ENCODE data around the gene SEC22A.
A peak's percentile ranks its signal among the peaks of the same experiment; 100 is the strongest.

SEC22A gene

DNA sequence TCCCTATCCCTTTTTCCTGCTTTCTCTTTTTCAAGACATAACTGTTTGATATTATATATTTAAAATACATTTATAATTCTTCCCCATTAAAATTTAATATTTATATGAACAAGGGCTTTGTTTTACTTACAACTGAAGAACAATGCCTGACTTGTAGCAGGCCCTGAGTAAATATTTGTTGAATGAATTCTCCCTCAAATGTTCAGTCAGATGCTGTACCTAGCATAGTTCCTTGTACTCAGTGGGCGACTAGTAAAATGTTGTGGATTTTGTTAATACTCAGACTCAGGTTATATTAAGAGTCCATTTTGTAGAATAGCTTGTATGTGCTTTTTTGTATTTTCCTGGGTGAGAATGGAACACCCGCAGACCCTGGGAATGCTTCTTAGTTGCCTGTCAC, 69.1 kb downstream of the SEC22A start:
- DNase-seq, result no peak

DNA sequence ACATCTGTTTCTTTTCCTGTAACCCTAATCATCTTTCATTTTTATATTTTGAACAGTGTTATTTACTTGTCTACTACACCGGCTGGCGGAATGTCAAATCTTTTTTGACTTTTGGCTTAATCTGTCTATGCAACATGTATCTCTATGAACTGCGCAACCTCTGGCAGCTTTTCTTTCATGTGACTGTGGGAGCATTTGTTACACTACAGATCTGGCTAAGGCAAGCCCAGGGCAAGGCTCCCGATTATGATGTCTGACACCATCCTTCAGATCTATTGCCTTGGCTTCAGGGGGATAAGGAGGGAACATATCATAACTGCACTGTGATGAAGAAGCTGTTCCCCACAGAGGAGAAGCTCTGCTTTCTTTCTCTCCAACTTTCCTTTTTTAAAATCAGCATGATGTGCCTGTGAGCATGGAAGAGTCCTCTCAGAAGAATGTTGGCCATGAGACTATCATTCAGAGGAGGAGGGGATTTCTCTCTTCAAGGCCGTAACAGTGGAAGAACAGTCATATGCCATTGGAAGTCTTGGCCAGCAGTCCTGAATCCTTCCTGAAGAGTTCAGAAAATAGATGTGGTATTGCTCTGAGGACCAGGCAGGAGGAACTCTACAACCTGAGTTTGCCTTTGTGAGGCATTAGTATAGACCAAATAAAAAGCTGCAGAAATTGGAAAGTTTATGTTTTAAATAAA, 69.9 kb downstream of the SEC22A start:
- no peak for DNase-seq

- DNase-seq, result no peak
Measured at GRCh38 chr3:123272547-123272946, 70.8 kb downstream of the SEC22A start.

- no peak for DNase-seq
Measured at GRCh38 chr3:123275691-123276090, 73.9 kb downstream of the SEC22A start.

- peak; percentile 12 for DNase-seq
Measured at GRCh38 chr3:123276346-123277006, 74.7 kb downstream of the SEC22A start.

DNA sequence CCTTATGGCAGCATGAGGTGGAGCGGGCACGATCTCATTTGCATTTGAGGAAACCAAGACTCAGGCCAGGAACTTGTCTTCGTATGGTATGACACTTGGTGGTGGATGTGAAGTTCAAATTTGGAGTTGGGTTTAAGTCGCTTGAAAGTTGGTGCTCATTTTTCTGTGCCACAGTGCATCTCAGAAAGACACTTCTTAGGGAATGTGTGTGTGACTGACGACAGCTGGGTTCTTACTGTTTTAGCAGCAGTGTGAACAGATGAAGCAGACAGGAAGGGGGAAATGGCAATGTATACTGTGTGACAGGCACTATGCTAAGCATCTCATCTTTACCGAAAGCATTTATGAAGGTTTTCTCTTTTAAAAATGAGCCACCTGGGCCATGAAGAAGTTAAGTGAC, 75.4 kb downstream of the SEC22A start:
- no peak for DNase-seq

- no peak for DNase-seq
Measured at GRCh38 chr3:123278446-123278845, 76.7 kb downstream of the SEC22A start.

DNA sequence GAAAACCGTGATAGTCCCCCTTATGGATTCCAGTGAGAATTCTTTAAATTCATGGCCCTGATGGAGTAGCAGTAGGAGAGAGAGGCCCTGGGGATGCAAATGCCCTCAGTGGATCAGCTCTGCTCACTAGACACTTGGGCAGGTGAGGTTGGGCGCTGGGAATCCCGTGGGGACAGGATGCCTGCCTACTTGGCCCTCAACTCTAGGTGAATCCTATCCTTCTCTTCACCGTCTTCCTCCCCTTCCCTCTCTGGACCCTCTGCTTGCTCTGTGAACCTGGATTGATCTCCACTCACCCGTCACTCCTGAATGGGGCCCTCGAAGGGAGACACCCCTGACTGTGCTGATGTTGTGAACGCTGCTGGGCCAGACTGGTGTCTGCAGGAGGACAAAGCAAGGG, 77.4 kb downstream of the SEC22A start:
- no peak for DNase-seq

DNA sequence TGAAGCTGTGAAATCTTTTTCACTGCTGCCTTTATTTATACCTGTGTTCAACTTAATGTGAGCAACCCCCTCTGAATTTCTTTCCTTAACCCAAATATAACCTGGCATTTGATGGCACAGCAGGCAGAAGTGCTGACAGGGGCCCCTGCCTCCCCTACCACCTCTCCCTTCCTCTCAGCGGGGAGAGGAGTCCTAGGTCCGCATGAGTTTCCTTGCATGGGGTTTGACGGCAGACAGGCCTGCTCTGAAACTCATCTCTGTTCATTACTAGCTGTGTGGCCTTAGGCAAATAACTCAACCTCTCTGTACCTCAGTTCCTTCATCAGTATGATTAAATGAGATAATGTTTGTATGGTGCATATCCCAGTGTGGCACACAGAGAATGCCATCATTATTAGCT, 79.7 kb downstream of the SEC22A start:
- no peak for DNase-seq

DNA sequence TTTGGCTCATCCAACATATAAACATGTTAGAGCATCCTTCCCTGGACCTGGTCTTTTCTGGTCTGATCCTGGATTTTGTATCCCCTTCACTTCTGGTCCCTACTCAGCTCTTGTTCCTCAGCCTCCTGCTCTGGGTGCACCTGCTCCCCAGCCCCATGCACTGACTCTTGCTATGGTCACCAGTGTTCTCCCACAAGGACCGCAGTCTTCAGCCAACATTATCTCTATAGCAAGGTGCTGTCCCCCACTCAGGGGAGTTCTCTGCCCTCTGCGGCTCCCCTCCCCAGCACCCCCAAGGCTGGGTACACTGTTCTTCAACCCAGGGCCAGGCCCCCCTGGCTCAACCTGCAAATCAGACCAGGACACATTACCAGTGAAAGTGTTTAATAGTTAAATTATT, 80.2 kb downstream of the SEC22A start:
- no peak for DNase-seq

DNA sequence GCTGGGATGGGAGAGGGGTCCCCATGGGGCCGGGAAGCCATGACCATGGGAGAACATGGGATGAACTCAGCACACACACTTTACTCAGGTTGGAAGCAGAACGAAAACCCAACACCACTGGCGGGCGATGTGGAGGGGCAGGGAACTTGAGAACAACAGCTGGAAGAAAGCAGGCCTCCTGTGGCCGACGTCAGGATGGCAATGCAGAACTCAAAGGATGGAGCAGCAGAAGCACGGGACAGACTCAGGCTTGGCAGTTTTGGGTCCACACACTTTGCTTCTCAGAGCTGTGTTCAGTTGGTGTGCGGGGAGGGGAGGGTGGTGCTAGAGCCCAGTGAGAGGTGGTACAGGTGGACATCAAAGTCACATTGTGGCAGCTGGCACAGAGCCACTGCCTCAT, 80.7 kb downstream of the SEC22A start:
- no peak for DNase-seq

GRCh38 chr3:123283074-123283473, 81.3 kb downstream of the SEC22A start:
- no peak for DNase-seq

- DNase-seq, result no peak
Measured at GRCh38 chr3:123283657-123284398, 82.1 kb downstream of the SEC22A start.

DNA sequence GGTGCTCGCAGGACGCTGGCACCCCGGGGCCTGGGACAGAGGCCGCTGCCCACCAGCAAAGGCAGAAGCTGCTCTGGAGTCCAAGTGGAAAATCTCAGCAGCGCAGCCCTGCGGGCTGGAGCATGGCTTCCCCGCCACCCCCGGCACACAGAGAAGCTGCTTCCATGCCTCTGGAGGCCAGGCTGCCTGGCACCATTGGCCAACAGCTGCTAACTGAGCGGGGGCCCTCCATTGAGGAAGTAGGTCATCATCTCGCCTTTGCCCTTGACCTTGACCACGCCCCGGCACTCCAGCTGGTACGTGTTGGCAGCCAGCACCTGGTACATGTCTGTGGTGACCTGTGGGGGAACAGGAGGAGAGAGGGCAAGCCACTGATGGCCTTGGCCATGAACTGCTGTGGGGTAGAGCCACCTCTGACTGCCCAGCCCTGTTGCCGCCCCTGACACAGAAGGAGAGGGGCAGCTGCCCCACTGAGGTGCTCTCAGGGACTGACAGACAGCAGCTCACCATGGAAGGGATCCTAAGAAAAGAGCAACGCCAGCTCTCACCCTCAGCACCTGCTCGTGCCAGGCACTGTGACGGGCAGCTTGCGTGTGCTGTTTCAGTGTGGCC, 82.8 kb downstream of the SEC22A start:
- DNase-seq, result peak; percentile 15

GRCh38 chr3:123285066-123285465, 83.3 kb downstream of the SEC22A start:
- no peak for DNase-seq

DNA sequence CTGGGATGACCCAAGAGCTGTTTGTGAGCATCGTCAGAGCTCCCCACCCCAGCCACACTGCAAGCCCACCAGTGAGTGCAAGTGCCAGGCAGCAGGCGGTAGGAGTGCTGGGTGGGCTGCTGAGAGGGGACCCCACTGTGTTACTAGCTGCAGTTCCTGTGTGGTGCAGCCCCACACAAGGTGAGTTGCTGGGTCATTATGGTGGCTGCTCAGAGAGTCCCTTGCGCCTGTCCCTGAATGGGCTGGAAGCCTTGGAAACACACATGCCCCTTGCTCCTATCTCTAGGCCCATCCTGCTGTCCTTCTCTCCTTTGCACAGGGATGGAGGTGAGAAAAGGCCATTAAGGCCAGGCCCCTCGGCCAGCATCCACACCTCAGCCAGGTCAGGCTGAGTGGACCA, 83.7 kb downstream of the SEC22A start:
- DNase-seq, result no peak

GRCh38 chr3:123285931-123286307, 84.2 kb downstream of the SEC22A start:
- peak; percentile 11 for DNase-seq

DNA sequence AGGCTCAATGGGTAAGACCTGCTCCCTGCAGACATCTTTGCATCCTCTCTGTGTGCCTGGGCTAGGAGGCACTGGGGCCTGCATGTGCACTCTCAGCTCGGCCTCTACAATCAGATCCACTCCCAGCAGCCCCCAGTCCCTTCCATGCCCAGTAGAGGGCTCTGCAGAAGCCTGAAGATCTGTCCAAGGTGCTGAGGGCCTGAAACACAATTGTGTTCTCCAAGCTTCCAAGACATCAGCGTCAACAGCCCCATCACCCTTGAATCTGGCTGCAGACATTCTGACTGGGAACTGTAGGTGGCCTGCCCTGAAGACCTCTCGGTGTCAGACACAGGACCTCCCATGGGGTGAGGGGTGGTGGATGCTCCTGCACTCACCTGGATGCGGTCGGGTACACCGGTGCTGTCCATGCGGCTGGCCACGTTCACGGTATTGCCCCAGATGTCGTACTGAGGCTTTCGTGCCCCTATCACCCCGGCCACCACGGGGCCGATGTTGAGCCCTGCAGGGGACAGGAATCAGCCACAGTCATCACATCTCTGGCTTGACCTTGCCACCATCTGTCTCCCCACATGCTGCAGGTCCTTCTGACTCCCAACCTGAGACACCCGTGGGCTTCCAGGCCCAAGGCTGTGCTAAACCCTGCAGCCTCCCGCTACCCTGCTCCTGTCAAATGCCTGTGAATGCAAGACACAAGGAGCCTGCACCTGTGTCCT, 84.7 kb downstream of the SEC22A start:
- DNase-seq, result peak; percentile 59

GRCh38 chr3:123287051-123287961, 85.6 kb downstream of the SEC22A start:
- DNase-seq, result no peak

- DNase-seq, result no peak
Measured at GRCh38 chr3:123287962-123288302, 86.2 kb downstream of the SEC22A start.

- no peak for DNase-seq
Measured at GRCh38 chr3:123289391-123290106, 87.8 kb downstream of the SEC22A start.
